HFFc6 (cell line): ENCODE measurements around the gene TPPP3. TPM values are rescaled to one million over a fixed set of nuclear protein-coding genes. Genes with fewer than 3 reads are reported as not detected.

Experiments
- DNase-seq: peaks from one replicate; pipeline ENCODE4 v3.0.0-alpha.2; 2018
- H3K27ac Mint-ChIP-seq: 2 replicates; pipeline ENCODE4 v1.8.0; 2020; ENCODE audit warnings: mild to moderate bottlenecking, mixed read lengths
- H3K27me3 Mint-ChIP-seq: 2 replicates; pipeline ENCODE4 v1.8.0; 2021; ENCODE audit warnings: mild to moderate bottlenecking, moderate library complexity, mixed read lengths; ENCODE audit not compliant: insufficient read depth
- H3K36me3 Mint-ChIP-seq: 2 replicates; pipeline ENCODE4 v1.8.0; 2021; ENCODE audit warnings: low read depth, mixed read lengths
- H3K4me1 Mint-ChIP-seq: 2 replicates; pipeline ENCODE4 v1.8.0; 2020; ENCODE audit warnings: low read depth, mixed read lengths
- H3K4me3 Mint-ChIP-seq: 2 replicates; pipeline ENCODE4 v1.8.0; 2020; ENCODE audit warnings: mild to moderate bottlenecking, moderate library complexity, mixed read lengths
- H3K9me3 Mint-ChIP-seq: 2 replicates; pipeline ENCODE4 v1.8.0; 2020; ENCODE audit warnings: mild to moderate bottlenecking, mixed read lengths
- total RNA-seq, 6 experiments: library from RNA; stranded (reverse); fragmentation: NEBNext Ultra II Directional; extraction: Animal tissue kit (Norgen Biotek cat#: 25700); gene quantifications; 2 replicates in 1 of 6; 3 replicates in 5 of 6; pipeline ENCODE4 v1.2.3, GENCODE V29; 2021
- TF ChIP-seq, protein P1 (sequence below): fragments of 200-600 bp; sonication (generic); IDR thresholded peaks from 2 replicates; pipeline ENCODE4 v1.5.0; 2021; ENCODE audit warnings: antibody characterized with exemption, mild to moderate bottlenecking

The TPPP3 gene
- total RNA-seq, 6 experiments from 2014 or later = 0.21 to 0.28 TPM; not detected in 4

DNA sequence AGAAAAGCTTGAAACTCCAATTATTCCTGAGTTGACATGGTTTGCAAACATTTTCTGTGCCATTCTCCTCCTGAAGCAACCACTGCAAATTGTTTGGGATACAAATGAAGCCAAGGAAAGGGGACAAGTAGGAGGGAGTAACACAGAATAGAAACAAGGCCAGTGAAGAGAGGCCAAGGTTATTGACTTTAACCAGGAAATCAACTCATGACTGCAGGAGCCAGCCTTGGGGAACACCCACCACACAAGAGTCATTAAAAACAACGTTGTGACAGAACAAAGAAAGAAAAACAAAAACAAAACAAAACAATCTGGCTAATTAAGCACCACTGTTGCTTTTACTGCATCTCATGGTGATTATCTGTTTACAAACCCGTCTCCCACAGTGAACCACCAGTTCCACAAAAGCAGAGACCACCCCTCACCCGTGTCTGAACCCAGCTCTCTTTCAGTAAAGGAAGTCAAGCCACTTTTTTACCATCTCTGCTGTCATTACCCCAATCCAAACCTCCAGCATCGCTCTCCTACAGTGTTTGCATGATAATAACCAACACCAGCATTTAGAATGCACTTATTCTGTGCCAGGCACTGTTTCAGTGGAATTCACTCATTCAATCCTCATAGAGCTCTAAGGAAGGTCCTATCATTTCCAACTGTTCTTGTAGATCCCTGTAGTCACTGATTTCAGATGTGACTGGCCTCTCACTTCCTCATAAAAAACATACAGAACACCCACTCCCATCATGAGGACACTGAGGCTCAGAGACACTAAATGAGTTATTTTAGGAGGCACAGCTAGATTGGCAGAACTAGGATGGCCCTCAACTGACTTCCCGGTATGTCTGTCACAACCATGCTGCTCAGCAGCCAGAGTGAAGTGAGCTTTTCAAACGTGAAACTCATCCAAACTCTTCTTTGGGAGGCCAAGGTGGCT, 20.9 kb upstream of the TPPP3 start:
- Mint-ChIP-seq H3K4me1 (peaks cover 26% of the 10 kb centered on the region), H3K27me3 (peaks cover 6% of the 10 kb centered on the region), H3K27ac (no peak overlapping the region), H3K4me3 (no peak overlapping the region), H3K36me3 (no peaks in the 10 kb centered on the region), H3K9me3 (no peaks in the 10 kb centered on the region)
- DNase-seq = no peak
- TF ChIP-seq, protein P1, sequence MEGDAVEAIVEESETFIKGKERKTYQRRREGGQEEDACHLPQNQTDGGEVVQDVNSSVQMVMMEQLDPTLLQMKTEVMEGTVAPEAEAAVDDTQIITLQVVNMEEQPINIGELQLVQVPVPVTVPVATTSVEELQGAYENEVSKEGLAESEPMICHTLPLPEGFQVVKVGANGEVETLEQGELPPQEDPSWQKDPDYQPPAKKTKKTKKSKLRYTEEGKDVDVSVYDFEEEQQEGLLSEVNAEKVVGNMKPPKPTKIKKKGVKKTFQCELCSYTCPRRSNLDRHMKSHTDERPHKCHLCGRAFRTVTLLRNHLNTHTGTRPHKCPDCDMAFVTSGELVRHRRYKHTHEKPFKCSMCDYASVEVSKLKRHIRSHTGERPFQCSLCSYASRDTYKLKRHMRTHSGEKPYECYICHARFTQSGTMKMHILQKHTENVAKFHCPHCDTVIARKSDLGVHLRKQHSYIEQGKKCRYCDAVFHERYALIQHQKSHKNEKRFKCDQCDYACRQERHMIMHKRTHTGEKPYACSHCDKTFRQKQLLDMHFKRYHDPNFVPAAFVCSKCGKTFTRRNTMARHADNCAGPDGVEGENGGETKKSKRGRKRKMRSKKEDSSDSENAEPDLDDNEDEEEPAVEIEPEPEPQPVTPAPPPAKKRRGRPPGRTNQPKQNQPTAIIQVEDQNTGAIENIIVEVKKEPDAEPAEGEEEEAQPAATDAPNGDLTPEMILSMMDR = no peak

DNA sequence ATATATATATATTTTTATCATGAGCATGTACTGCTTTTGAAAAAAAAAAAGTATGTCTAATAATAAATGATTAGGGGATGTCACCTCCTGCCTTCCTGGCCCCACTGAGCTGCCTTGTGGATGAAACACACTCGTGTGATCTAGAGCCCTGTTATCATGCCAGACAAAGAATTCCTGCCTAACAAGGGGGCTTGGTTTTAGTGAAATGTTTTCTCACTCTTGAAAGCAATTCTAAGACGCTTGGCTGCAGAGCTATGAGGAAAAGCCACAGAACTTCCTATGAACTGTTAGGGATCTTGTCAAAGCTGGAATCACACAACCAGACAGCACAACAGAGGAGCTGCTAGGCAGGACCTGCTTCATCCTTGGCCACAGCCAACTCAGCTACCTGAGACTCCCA, 19.0 kb upstream of the TPPP3 start:
- no peak for DNase-seq
- H3K9me3 Mint-ChIP-seq = no peaks in the 10 kb centered on the region

GRCh38 chr16:67411339-67411738, 18.0 kb upstream of the TPPP3 start:
- Mint-ChIP-seq H3K27ac (no peak overlapping the region), H3K9me3 (no peaks in the 10 kb centered on the region)

More for the DNA sequence above, 19.0 kb upstream of the TPPP3 start:
- Mint-ChIP-seq H3K27ac (no peak overlapping the region), H3K4me3 (no peak overlapping the region), H3K36me3 (no peaks in the 10 kb centered on the region), H3K27me3 (peaks cover under 1% of the 10 kb centered on the region; the same call in 1 of the 2 replicates), H3K4me1 (peaks cover 29% of the 10 kb centered on the region)
- TF ChIP-seq, protein P1 = no peak

GRCh38 chr16:67409631-67410030, 16.3 kb upstream of the TPPP3 start:
- H3K4me3 Mint-ChIP-seq = no peak overlapping the region
- H3K36me3 Mint-ChIP-seq = no peaks in the 10 kb centered on the region
- no peak for DNase-seq
- H3K4me1 Mint-ChIP-seq = peaks cover 42% of the 10 kb centered on the region
- no peak overlapping the region for H3K27ac Mint-ChIP-seq
- no peaks in the 10 kb centered on the region for H3K27me3 Mint-ChIP-seq
- TF ChIP-seq, protein P1 = no peak
- H3K9me3 Mint-ChIP-seq = no peaks in the 10 kb centered on the region

More at GRCh38 chr16:67411339-67411738, 18.0 kb upstream of the TPPP3 start:
- no peak overlapping the region for H3K4me3 Mint-ChIP-seq
- TF ChIP-seq, protein P1 = no peak
- no peak for DNase-seq
- peaks cover 31% of the 10 kb centered on the region for H3K4me1 Mint-ChIP-seq
- no peaks in the 10 kb centered on the region for H3K27me3 Mint-ChIP-seq
- no peaks in the 10 kb centered on the region for H3K36me3 Mint-ChIP-seq

- Mint-ChIP-seq H3K4me3 (no peak overlapping the region), H3K4me1 (peaks cover 35% of the 10 kb centered on the region), H3K36me3 (no peaks in the 10 kb centered on the region), H3K9me3 (no peaks in the 10 kb centered on the region), H3K27ac (peak overlapping the region; percentile 95), H3K27me3 (no peaks in the 10 kb centered on the region)
- DNase-seq = no peak
- TF ChIP-seq, protein P1 = no peak
These were observed 14.6 kb upstream of the TPPP3 start for GRCh38 chr16:67407788-67408452.
